Sigmoid colon (tissue), 7 donors: ENCODE measurements around the gene NHSL2. TPM values are rescaled to one million over a fixed set of nuclear protein-coding genes. Genes with fewer than 3 reads are reported as not detected.

Experiments
- DNase-seq: peaks from one replicate; pipeline ENCODE4 v3.0.0-alpha.2; 2019
- H3K27ac ChIP-seq, 4 donors: fragments of 200-600 bp; sonication (generic); one replicate each; pipeline ENCODE4 v1.5.1; 2016 to 2019; ENCODE audit warnings: mild to moderate bottlenecking in 1 of 4
- H3K27me3 ChIP-seq, 3 donors: fragments of 200-600 bp; sonication (generic); one replicate each; pipeline ENCODE4 v1.5.1; 2019; ENCODE audit warnings: mild to moderate bottlenecking in 1 of 3
- H3K36me3 ChIP-seq, 4 donors: fragments of 200-600 bp; sonication (generic); one replicate each; pipeline ENCODE4 v1.5.1; 2016 to 2019
- H3K4me1 ChIP-seq, 4 donors: fragments of 200-600 bp; sonication (generic); one replicate each; pipeline ENCODE4 v1.5.1; 2017 to 2019
- H3K4me3 ChIP-seq, 4 donors: fragments of 200-600 bp; sonication (generic); one replicate each; pipeline ENCODE4 v1.5.1; 2017 to 2019; ENCODE audit warnings: mild to moderate bottlenecking in 2 of 4, moderate library complexity in 1 of 4
- H3K9me3 ChIP-seq, 4 donors: fragments of 200-600 bp in 3 of 4; sonication (generic) in 3 of 4; one replicate each; pipeline versions ENCODE4 v1.5.1 to v1.6.1; 2013 to 2019
- CTCF ChIP-seq, 4 experiments: fragments of 450-650 bp in 3 of 4; fragments of 200-600 bp in 1 of 4; IDR thresholded peaks; one replicate each; pipeline ENCODE4 v1.5.1; 2016 to 2019; ENCODE audit warnings: antibody characterized with exemption in 4 of 4, mild to moderate bottlenecking in 3 of 4, moderate library complexity in 2 of 4
- EP300 ChIP-seq, 4 donors: sonication (generic); formaldehyde crosslinking; IDR thresholded peaks; one replicate each; pipeline ENCODE4 v1.6.1; 2017; ENCODE audit warnings: antibody characterized with exemption in 4 of 4
- POLR2A ChIP-seq, 2 donors: fragments of 450-650 bp; IDR thresholded peaks; one replicate each; pipeline ENCODE4 v1.6.1; 2016; ENCODE audit warnings: antibody characterized with exemption in 2 of 2, mild to moderate bottlenecking in 2 of 2, moderate library complexity in 2 of 2
- POLR2AphosphoS5 ChIP-seq, 4 donors: sonication (generic); formaldehyde crosslinking; IDR thresholded peaks; one replicate each; pipeline ENCODE4 v1.6.1; 2017; ENCODE audit warnings: antibody characterized with exemption in 4 of 4
- WGBS, 2 donors: extraction: QIAGEN DNeasy Blood & Tissue Kit; methylation state at CpG; one replicate each; pipeline ENCODE4 v1.1.7; 2013; 5-methylcytosine and 5-hydroxymethylcytosine counted together
- intact Hi-C: fragments of 100-400 bp; cut with DNase I; formaldehyde crosslinking; loops from one replicate; pipeline ENCODE4 v1.15.1; 2023
- polyA plus RNA-seq, 3 donors: library from polyadenylated mRNA; stranded (reverse); fragments of 200-250 nt; gene quantifications; one replicate each; pipeline ENCODE4 v1.2.3, GENCODE V29; 2013
- total RNA-seq, 4 donors: library from RNA; depleted of rRNA; stranded (reverse); fragments of >200 nt; gene quantifications; one replicate each; pipeline ENCODE4 v1.1.0, GENCODE V29; 2016
- donor health status: healthy with polysubstance abuse.
- donor health status: Bipolar disorder and iron deficiency.
- donor health status: healthy.

Gene NHSL2
- total and polyA plus RNA-seq, 7 donors = under 0.01 to 21.3 (median 8.1) TPM

GRCh38 chrX:72095370-72095769 lies 184.7 kb downstream of the NHSL2 start:
- DNase-seq = no peak
- no peaks in the 10 kb centered on the region for H3K36me3 ChIP-seq
- no peaks in the 10 kb centered on the region for H3K9me3 ChIP-seq
- no peaks in the 10 kb centered on the region for H3K27me3 ChIP-seq
- 71 to 75% methylated on average over 2 of the region's 2 CpGs for WGBS, 2 donors
- no peak overlapping the region for H3K27ac ChIP-seq
- TF ChIP-seq POLR2A (IDR thresholded peaks at IDR 0.05) (no peak), POLR2AphosphoS5 (IDR thresholded peaks at IDR 0.05) (no peak), CTCF (IDR thresholded peaks at IDR 0.05) (no peak), EP300 (IDR thresholded peaks at IDR 0.05) (no peak)
- intact Hi-C loops = no loop called here
- H3K4me1 ChIP-seq = peaks cover 0 to 4% (median 0%) of the 10 kb centered on the region in 4 donors
- H3K4me3 ChIP-seq = no peak overlapping the region

- TF ChIP-seq POLR2A (IDR thresholded peaks at IDR 0.05) (no peak), EP300 (IDR thresholded peaks at IDR 0.05) (no peak), POLR2AphosphoS5 (IDR thresholded peaks at IDR 0.05) (no peak), CTCF (IDR thresholded peaks at IDR 0.05) (no peak)
- no peaks in the 10 kb centered on the region for H3K36me3 ChIP-seq
- H3K27ac ChIP-seq = no peak overlapping the region
- H3K27me3 ChIP-seq = no peaks in the 10 kb centered on the region
- no peaks in the 10 kb centered on the region for H3K9me3 ChIP-seq
- intact Hi-C loops = no loop called here
- peaks cover 0 to 12% (median 0%) of the 10 kb centered on the region in 4 donors for H3K4me1 ChIP-seq
- H3K4me3 ChIP-seq = no peak overlapping the region
- DNase-seq = no peak
- 60 to 81% methylated on average over 3 of the region's 3 CpGs for WGBS, 2 donors
Observed at GRCh38 chrX:72097098-72097497, 186.5 kb downstream of the NHSL2 start.

- intact Hi-C loops = no loop called here
- Histone ChIP-seq H3K36me3 (no peaks in the 10 kb centered on the region), H3K4me3 (no peak overlapping the region), H3K27me3 (no peaks in the 10 kb centered on the region), H3K9me3 (no peaks in the 10 kb centered on the region), H3K27ac (no peak overlapping the region), H3K4me1 (peaks cover 0 to 11% (median 0%) of the 10 kb centered on the region in 4 donors)
- 77 to 80% methylated on average over 13 of the region's 13 CpGs for WGBS, 2 donors
- TF ChIP-seq CTCF (IDR thresholded peaks at IDR 0.05) (no peak), POLR2A (IDR thresholded peaks at IDR 0.05) (no peak), POLR2AphosphoS5 (IDR thresholded peaks at IDR 0.05) (no peak), EP300 (IDR thresholded peaks at IDR 0.05) (no peak)
- no peak for DNase-seq
Observed at GRCh38 chrX:72100051-72100755, 189.6 kb downstream of the NHSL2 start.

GRCh38 chrX:72100824-72101351 lies 190.2 kb downstream of the NHSL2 start:
- H3K9me3 ChIP-seq = no peaks in the 10 kb centered on the region
- peaks cover 0 to 11% (median 0%) of the 10 kb centered on the region in 4 donors for H3K4me1 ChIP-seq
- H3K27me3 ChIP-seq = no peaks in the 10 kb centered on the region
- intact Hi-C loops = no loop called here
- DNase-seq = no peak
- H3K4me3 ChIP-seq = no peak overlapping the region
- TF ChIP-seq POLR2A (IDR thresholded peaks at IDR 0.05) = no peak
- TF ChIP-seq EP300 (IDR thresholded peaks at IDR 0.05) = no peak
- TF ChIP-seq CTCF (IDR thresholded peaks at IDR 0.05) = no peak
- no peak for TF ChIP-seq POLR2AphosphoS5 (IDR thresholded peaks at IDR 0.05)
- no peaks in the 10 kb centered on the region for H3K36me3 ChIP-seq
- H3K27ac ChIP-seq = peak overlapping the region in 1 of 4 donors; percentile 7
- 56 to 76% methylated on average over 9 of the region's 9 CpGs for WGBS, 2 donors
